ENCODE measurements around the gene CLASP2. TPM values are rescaled to one million over a fixed set of nuclear protein-coding genes. Genes with fewer than 3 reads are reported as not detected.

CLASP2 gene
- total RNA-seq, 3 donors from 2014 or later (not counting 1 experiment from before 2014, with no cell fraction given) = 93.8 to 109 (median 99.3) TPM

GRCh38 chr3:33613041-33613440 is 105.0 kb downstream of the CLASP2 start:
- peaks cover 7% of the 10 kb centered on the region for H3K36me3 Mint-ChIP-seq
- Histone ChIP-seq H3K27me3 (ENCODE audit: control insufficient read depth, insufficient read depth, low read length) (no peaks in the 10 kb centered on the region), H3K4me3 (ENCODE audit: low read length) (no peak overlapping the region), H3K9me3 (ENCODE audit: control insufficient read depth, insufficient read depth, low read length) (no peaks in the 10 kb centered on the region), H3K27ac (ENCODE audit: low read length) (no peak overlapping the region), H3K4me1 (ENCODE audit: control insufficient read depth, insufficient read depth, low read length) (no peaks in the 10 kb centered on the region), H3K36me3 (ENCODE audit: control insufficient read depth, insufficient read depth, low read length) (peaks cover 9% of the 10 kb centered on the region)
- H3K4me3 Mint-ChIP-seq = no peak overlapping the region
- no peak for ATAC-seq
- DNase-seq = no peak
- H3K27me3 Mint-ChIP-seq (ENCODE audit: low read depth in 2 of 2) = no peaks in the 10 kb centered on the region
- H3K9me3 Mint-ChIP-seq = no peaks in the 10 kb centered on the region
- peaks cover 0 to 7% of the 10 kb centered on the region in 2 donors for H3K4me1 Mint-ChIP-seq
- WGBS (ENCODE audit: insufficient coverage) = no CpG with 5 or more reads among the region's 1 CpG
- intact Hi-C loops (cut with micrococcal nuclease) = no loop called here
- no peak overlapping the region for H3K27ac Mint-ChIP-seq
- TF ChIP-seq CTCF (IDR thresholded peaks at IDR 0.05) = no peak

- ATAC-seq (no peak), DNase-seq (no peak)
- H3K9me3 Mint-ChIP-seq = no peaks in the 10 kb centered on the region
- Histone ChIP-seq H3K4me3 (ENCODE audit: low read length) (no peak overlapping the region), H3K4me1 (ENCODE audit: control insufficient read depth, insufficient read depth, low read length) (no peaks in the 10 kb centered on the region), H3K27ac (ENCODE audit: low read length) (no peak overlapping the region), H3K9me3 (ENCODE audit: control insufficient read depth, insufficient read depth, low read length) (no peaks in the 10 kb centered on the region), H3K36me3 (ENCODE audit: control insufficient read depth, insufficient read depth, low read length) (peaks cover 8% of the 10 kb centered on the region), H3K27me3 (ENCODE audit: control insufficient read depth, insufficient read depth, low read length) (no peaks in the 10 kb centered on the region)
- H3K27me3 Mint-ChIP-seq (ENCODE audit: low read depth in 2 of 2) = no peaks in the 10 kb centered on the region
- no CpG with 5 or more reads among the region's 1 CpG for WGBS (ENCODE audit: insufficient coverage)
- intact Hi-C loops (cut with micrococcal nuclease) = no loop called here
- H3K4me1 Mint-ChIP-seq = peaks cover 0 to 7% of the 10 kb centered on the region in 2 donors
- no peak overlapping the region for H3K27ac Mint-ChIP-seq
- peaks cover 4% of the 10 kb centered on the region for H3K36me3 Mint-ChIP-seq
- H3K4me3 Mint-ChIP-seq = no peak overlapping the region
- no peak for TF ChIP-seq CTCF (IDR thresholded peaks at IDR 0.05)
Observed at GRCh38 chr3:33612607-33613006, 105.4 kb downstream of the CLASP2 start.

GRCh38 chr3:33602829-33603228 is 115.2 kb downstream of the CLASP2 start:
- no peak overlapping the region for H3K4me3 ChIP-seq (ENCODE audit: low read length)
- no peak overlapping the region for H3K27ac ChIP-seq (ENCODE audit: low read length)
- Mint-ChIP-seq H3K27ac (no peak overlapping the region), H3K4me1 (no peaks in the 10 kb centered on the region), H3K27me3 (ENCODE audit: low read depth in 2 of 2) (no peaks in the 10 kb centered on the region), H3K4me3 (no peak overlapping the region), H3K36me3 (peaks cover 21% of the 10 kb centered on the region), H3K9me3 (no peaks in the 10 kb centered on the region)
- intact Hi-C loops (cut with micrococcal nuclease) = no loop called here
- no peaks in the 10 kb centered on the region for H3K27me3 ChIP-seq (ENCODE audit: control insufficient read depth, insufficient read depth, low read length)
- no peaks in the 10 kb centered on the region for H3K9me3 ChIP-seq (ENCODE audit: control insufficient read depth, insufficient read depth, low read length)
- DNase-seq = no peak
- H3K4me1 ChIP-seq (ENCODE audit: control insufficient read depth, insufficient read depth, low read length) = no peaks in the 10 kb centered on the region
- no peak for ATAC-seq
- 97% methylated on average over 7 of the region's 7 CpGs for WGBS (ENCODE audit: insufficient coverage)
- H3K36me3 ChIP-seq (ENCODE audit: control insufficient read depth, insufficient read depth, low read length) = peaks cover 51% of the 10 kb centered on the region
- TF ChIP-seq CTCF (IDR thresholded peaks at IDR 0.05) = no peak

DNA sequence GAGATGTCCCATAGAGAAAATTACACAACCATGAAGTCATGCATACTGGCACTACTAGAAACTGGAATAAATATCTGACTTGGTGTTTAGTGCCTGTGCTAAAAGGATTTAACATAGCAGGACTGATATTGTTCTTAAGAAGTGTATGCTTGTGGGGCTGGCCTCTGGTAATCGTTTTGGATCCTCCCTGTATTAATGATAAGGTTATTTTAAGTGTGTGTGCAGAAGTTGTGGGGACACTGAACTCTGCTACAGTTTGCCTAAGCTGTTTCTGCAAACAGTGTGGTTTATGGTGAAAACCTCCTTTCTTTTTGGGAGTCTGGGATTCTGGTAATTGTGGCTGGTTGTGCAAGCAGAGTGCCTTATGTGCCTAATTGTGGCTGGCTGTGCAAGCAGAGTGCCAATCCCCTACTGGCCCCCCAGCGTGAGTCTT is 120.8 kb downstream of the CLASP2 start:
- Histone ChIP-seq H3K4me3 (ENCODE audit: low read length) (no peak overlapping the region), H3K36me3 (ENCODE audit: control insufficient read depth, insufficient read depth, low read length) (peaks cover 20% of the 10 kb centered on the region), H3K27ac (ENCODE audit: low read length) (no peak overlapping the region), H3K4me1 (ENCODE audit: control insufficient read depth, insufficient read depth, low read length) (no peaks in the 10 kb centered on the region), H3K27me3 (ENCODE audit: control insufficient read depth, insufficient read depth, low read length) (no peaks in the 10 kb centered on the region), H3K9me3 (ENCODE audit: control insufficient read depth, insufficient read depth, low read length) (no peaks in the 10 kb centered on the region)
- ATAC-seq = no peak
- Mint-ChIP-seq H3K4me1 (no peaks in the 10 kb centered on the region), H3K4me3 (no peak overlapping the region), H3K9me3 (no peaks in the 10 kb centered on the region), H3K27ac (no peak overlapping the region), H3K27me3 (ENCODE audit: low read depth in 2 of 2) (no peaks in the 10 kb centered on the region), H3K36me3 (peaks cover 8% of the 10 kb centered on the region)
- WGBS (ENCODE audit: insufficient coverage) = 85% methylated on average over 2 of the region's 2 CpGs
- no peak for DNase-seq
- intact Hi-C loops (cut with micrococcal nuclease) = no loop called here
- TF ChIP-seq CTCF (IDR thresholded peaks at IDR 0.05) = no peak
